OCI-LY1 (cell line): ENCODE data around the gene PON1.

Source experiments
- H2AFZ ChIP-seq: fragments of 200-600 bp; sonication (generic), shearing (Covaris generic); 2 replicates; pipeline ENCODE4 v1.6.0; 2014; ENCODE audit warnings: antibody characterized with exemption, mild to moderate bottlenecking, low read length
- H3F3A ChIP-seq: fragments of 200-600 bp; sonication (generic), shearing (Covaris generic); 2 replicates; pipeline ENCODE4 v1.6.0; 2014; ENCODE audit warnings: mild to moderate bottlenecking, antibody characterized with exemption, low read length, moderate library complexity; ENCODE audit not compliant: insufficient read depth
- H3K27ac ChIP-seq: fragments of 200-600 bp; sonication (generic); 2 replicates; pipeline ENCODE4 v1.5.1; 2014; ENCODE audit warnings: low read length, mixed run types, mild to moderate bottlenecking, low read depth; ENCODE audit not compliant: poor library complexity, severe bottlenecking
- H3K27me3 ChIP-seq: fragments of 200-600 bp; sonication (generic); 2 replicates; pipeline ENCODE4 v1.6.0; 2014; ENCODE audit warnings: antibody characterized with exemption, mild to moderate bottlenecking, low read length, moderate library complexity; ENCODE audit not compliant: insufficient read depth
- H3K36me3 ChIP-seq: fragments of 200-600 bp; sonication (generic); 2 replicates; pipeline ENCODE4 v1.6.1; 2014; ENCODE audit warnings: mild to moderate bottlenecking, antibody characterized with exemption, low read length, moderate library complexity, mixed read lengths; ENCODE audit not compliant: insufficient read depth
- H3K4me1 ChIP-seq: fragments of 200-600 bp; sonication (generic); 2 replicates; pipeline ENCODE4 v1.5.1; 2014; ENCODE audit warnings: mild to moderate bottlenecking, low read length, moderate library complexity; ENCODE audit not compliant: insufficient read depth, severe bottlenecking
- H3K4me2 ChIP-seq: fragments of 200-600 bp; sonication (generic), shearing (Covaris generic); 2 replicates; pipeline ENCODE4 v1.6.1; 2014; ENCODE audit warnings: low read length
- H3K4me3 ChIP-seq: fragments of 200-600 bp; sonication (generic); 2 replicates; pipeline ENCODE4 v1.5.1; 2014; ENCODE audit warnings: low read length, low read depth, mild to moderate bottlenecking, mixed read lengths; ENCODE audit not compliant: poor library complexity, severe bottlenecking
- H3K79me2 ChIP-seq: fragments of 200-600 bp; shearing (Covaris generic); 2 replicates; pipeline ENCODE4 v1.6.1; 2016; ENCODE audit warnings: mixed run types, low read length, mixed read lengths; ENCODE audit not compliant: insufficient read depth
- H3K9ac ChIP-seq: fragments of 200-600 bp; sonication (generic), shearing (Covaris generic); 2 replicates; pipeline ENCODE4 v1.6.1; 2014; ENCODE audit warnings: mild to moderate bottlenecking, low read length, mixed read lengths
- H3K9me2 ChIP-seq: fragments of 200-600 bp; sonication (generic), shearing (Covaris generic); 2 replicates; pipeline ENCODE4 v1.6.1; 2014; ENCODE audit warnings: low read depth, mild to moderate bottlenecking, low read length, mixed read lengths
- H3K9me3 ChIP-seq: fragments of 200-600 bp; shearing (Covaris generic); 2 replicates; pipeline ENCODE4 v1.6.1; 2014; ENCODE audit warnings: low read length, mixed read lengths
- H4K20me1 ChIP-seq: fragments of 200-600 bp; sonication (generic), shearing (Covaris generic); 2 replicates; pipeline ENCODE4 v1.6.0; 2016; ENCODE audit warnings: mild to moderate bottlenecking, low read length; ENCODE audit not compliant: insufficient read depth
- CTCF ChIP-seq: fragments of 200-600 bp; sonication (generic), shearing (Covaris generic); IDR thresholded peaks from 2 replicates; pipeline ENCODE4 v1.5.1; 2017; ENCODE audit warnings: mild to moderate bottlenecking, antibody characterized with exemption, low read length, moderate library complexity, mixed read lengths
- EZH2 ChIP-seq: fragments of 200-600 bp; sonication (generic), shearing (Covaris generic); IDR thresholded peaks from 2 replicates; pipeline ENCODE4 v1.8.0; 2017; ENCODE audit warnings: borderline replicate concordance, mixed run types, mild to moderate bottlenecking, antibody characterized with exemption, low read length, moderate library complexity, mixed read lengths

PON1 gene

GRCh38 chr7:95261895-95262415 lies 62.4 kb downstream of the PON1 start:
- Histone ChIP-seq H3K9me2 (no peaks in the 10 kb centered on the region), H3K4me1 (no peaks in the 10 kb centered on the region), H3K27me3 (no peaks in the 10 kb centered on the region), H3K36me3 (no peaks in the 10 kb centered on the region), H4K20me1 (no peaks in the 10 kb centered on the region), H3K4me2 (no peak overlapping the region), H2AFZ (no peak overlapping the region), H3K79me2 (no peaks in the 10 kb centered on the region), H3K9me3 (no peaks in the 10 kb centered on the region), H3K4me3 (no peak overlapping the region), H3F3A (no peaks in the 10 kb centered on the region), H3K27ac (no peak overlapping the region), H3K9ac (no peak overlapping the region)
- TF ChIP-seq EZH2 (no peak), CTCF (no peak)

- Histone ChIP-seq H3K4me1 (no peaks in the 10 kb centered on the region), H3K79me2 (no peaks in the 10 kb centered on the region), H3K36me3 (no peaks in the 10 kb centered on the region), H3F3A (no peaks in the 10 kb centered on the region), H2AFZ (no peak overlapping the region), H3K9ac (no peak overlapping the region), H3K9me3 (no peaks in the 10 kb centered on the region), H3K27me3 (no peaks in the 10 kb centered on the region), H4K20me1 (no peaks in the 10 kb centered on the region), H3K9me2 (no peaks in the 10 kb centered on the region), H3K4me2 (no peak overlapping the region), H3K27ac (no peak overlapping the region), H3K4me3 (no peak overlapping the region)
- TF ChIP-seq EZH2 (no peak), CTCF (no peak)
Measured at GRCh38 chr7:95255691-95256090, 68.6 kb downstream of the PON1 start.

GRCh38 chr7:95253986-95254385 lies 70.3 kb downstream of the PON1 start:
- H3K79me2 ChIP-seq = no peaks in the 10 kb centered on the region
- H3K4me1 ChIP-seq = no peaks in the 10 kb centered on the region

More at GRCh38 chr7:95253986-95254385, 70.3 kb downstream of the PON1 start:
- H3K9ac ChIP-seq = no peak overlapping the region
- no peak for TF ChIP-seq CTCF
- TF ChIP-seq EZH2 = no peak
- no peaks in the 10 kb centered on the region for H4K20me1 ChIP-seq
- H3K27me3 ChIP-seq = no peaks in the 10 kb centered on the region
- no peaks in the 10 kb centered on the region for H3K9me3 ChIP-seq
- no peaks in the 10 kb centered on the region for H3K9me2 ChIP-seq
- H3K27ac ChIP-seq = no peak overlapping the region
- H3K4me3 ChIP-seq = no peak overlapping the region
- H3K36me3 ChIP-seq = no peaks in the 10 kb centered on the region
- no peak overlapping the region for H2AFZ ChIP-seq
- no peaks in the 10 kb centered on the region for H3F3A ChIP-seq
- no peak overlapping the region for H3K4me2 ChIP-seq
